T-helper 2 cell treated with Interferon-gamma antibody and Interleukin-4, amounts not matched to agents 5 μg/mL and 100 μg/mL, for 36 hours (primary cell): ENCODE results near the gene GIT2.
A peak's percentile ranks its signal among the peaks of the same experiment; 100 is the strongest.
"Not testable (repeated sequence)": the region's sequence is repeated elsewhere in the genome, so short reads cannot be mapped to it uniquely, and the experiment has no call there.

Experiments used
- DNase-seq: peaks from one replicate; pipeline ENCODE4 v3.0.0; 2021; ENCODE audit warnings: low spot score
- H3K27ac Mint-ChIP-seq: one replicate; pipeline ENCODE4 v1.8.0; 2021; ENCODE audit warnings: mild to moderate bottlenecking, mixed read lengths
- H3K27me3 Mint-ChIP-seq: one replicate; pipeline ENCODE4 v1.8.0; 2021; ENCODE audit warnings: low read depth, mixed read lengths
- H3K36me3 Mint-ChIP-seq: one replicate; pipeline ENCODE4 v1.8.0; 2021; ENCODE audit warnings: low read depth, mixed read lengths
- H3K4me1 Mint-ChIP-seq: one replicate; pipeline ENCODE4 v1.8.0; 2021; ENCODE audit warnings: low read depth, mixed read lengths
- H3K4me3 Mint-ChIP-seq: one replicate; pipeline ENCODE4 v1.8.0; 2022; ENCODE audit warnings: mild to moderate bottlenecking, moderate library complexity, mixed read lengths
- H3K9me3 Mint-ChIP-seq: one replicate; pipeline ENCODE4 v1.8.0; 2021; ENCODE audit warnings: mixed read lengths

The GIT2 gene

DNA sequence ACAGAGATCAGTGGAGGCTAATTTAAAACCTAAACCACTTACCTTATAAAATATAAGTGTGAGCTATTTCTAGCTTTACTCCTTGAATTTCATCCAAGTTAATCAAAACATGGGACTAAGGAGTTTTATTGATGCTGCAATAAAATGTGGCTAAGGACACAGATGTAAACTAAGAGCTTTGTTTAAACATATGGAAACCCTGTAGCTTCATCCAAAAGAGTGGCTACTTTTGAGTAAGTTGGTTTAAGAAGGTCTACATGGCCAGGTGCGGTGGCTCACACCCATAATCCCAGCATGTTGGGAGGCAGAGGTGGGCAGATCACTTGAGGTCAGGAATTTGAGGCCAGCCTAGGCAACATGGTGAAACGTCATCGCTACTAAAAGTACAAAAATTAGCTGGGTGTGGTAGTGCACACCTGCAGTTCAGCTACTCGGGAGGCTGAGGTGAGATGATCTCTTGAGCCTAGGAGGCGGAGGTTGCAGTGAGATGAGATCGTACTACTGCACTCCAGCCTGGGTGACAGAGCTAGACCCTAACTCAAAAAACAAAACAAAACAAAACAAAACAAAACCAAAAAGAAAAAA lies 55.7 kb downstream of the GIT2 start:
- DNase-seq, result no peak

DNA sequence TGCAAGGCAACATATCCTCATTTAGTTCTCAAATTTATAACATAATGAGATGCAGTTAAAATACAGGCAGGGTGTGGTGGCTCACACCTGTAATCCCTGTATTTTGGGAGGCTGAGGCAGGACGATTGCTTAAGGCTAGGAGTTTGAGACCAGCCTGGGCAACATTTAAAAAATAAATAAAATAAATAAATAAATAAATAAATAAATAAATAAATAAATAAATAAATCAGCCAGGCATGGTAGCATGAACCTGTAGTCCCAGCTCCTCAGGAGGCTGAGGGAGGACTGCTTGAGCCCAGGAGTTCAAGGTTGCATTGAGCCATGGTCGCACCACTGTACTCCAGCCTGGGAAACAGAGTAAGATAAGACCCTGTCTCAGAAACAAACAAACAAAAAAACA lies 56.7 kb downstream of the GIT2 start:
- H3K4me3 Mint-ChIP-seq, result no peak overlapping the region
- H3K27ac Mint-ChIP-seq, result no peak overlapping the region
- DNase-seq, result no peak
- peaks cover 52% of the 10 kb centered on the region for H3K36me3 Mint-ChIP-seq
- no peaks in the 10 kb centered on the region for H3K4me1 Mint-ChIP-seq
- no peaks in the 10 kb centered on the region for H3K9me3 Mint-ChIP-seq
- H3K27me3 Mint-ChIP-seq, result no peaks in the 10 kb centered on the region

More for the DNA sequence above, 55.7 kb downstream of the GIT2 start:
- H3K9me3 Mint-ChIP-seq, result no peaks in the 10 kb centered on the region
- H3K27ac Mint-ChIP-seq, result no peak overlapping the region
- H3K4me1 Mint-ChIP-seq, result no peaks in the 10 kb centered on the region
- no peaks in the 10 kb centered on the region for H3K27me3 Mint-ChIP-seq
- H3K36me3 Mint-ChIP-seq, result peaks cover 60% of the 10 kb centered on the region
- no peak overlapping the region for H3K4me3 Mint-ChIP-seq

DNA sequence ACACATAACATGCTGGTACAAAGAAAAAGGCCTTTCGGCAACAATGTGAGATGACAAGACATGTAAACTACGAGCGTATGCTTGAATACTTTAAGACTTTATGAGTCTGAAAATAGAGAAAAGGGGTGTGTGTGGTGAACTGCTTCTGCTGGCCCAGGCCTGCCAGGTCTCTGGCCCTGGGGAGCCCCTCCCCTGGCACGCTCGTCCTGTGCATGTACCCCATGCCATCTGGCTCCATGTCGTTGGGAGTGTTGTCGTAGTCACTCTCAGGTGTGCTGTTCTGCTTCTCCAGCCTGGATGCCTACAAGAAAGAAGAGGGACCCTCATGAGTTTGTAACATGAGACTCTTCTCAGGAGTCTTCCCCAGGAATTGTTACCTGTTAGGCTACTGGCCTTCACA lies 57.2 kb downstream of the GIT2 start:
- Mint-ChIP-seq H3K36me3 (peaks cover 53% of the 10 kb centered on the region), H3K4me1 (no peaks in the 10 kb centered on the region), H3K27ac (no peak overlapping the region)

DNA sequence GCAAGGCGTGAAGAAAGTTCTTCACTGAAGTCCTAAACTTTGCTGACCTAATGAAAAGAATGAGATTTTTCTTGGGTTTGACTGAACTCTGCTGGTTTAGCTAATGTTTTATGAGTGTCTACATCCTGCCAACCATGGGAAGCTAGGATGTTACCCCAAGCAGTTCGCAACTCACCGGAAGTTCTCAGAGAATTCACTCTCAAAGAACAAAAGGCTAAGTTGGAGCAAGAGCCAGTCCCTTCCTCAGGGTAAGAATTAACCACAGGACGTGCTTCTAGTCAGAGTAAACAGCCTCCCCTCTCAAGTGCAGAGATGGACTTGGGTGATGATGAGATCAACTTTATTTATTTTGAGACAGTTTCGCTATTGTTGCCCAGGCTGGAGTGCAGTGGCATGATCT lies 58.8 kb downstream of the GIT2 start:
- H3K36me3 Mint-ChIP-seq, result peaks cover 56% of the 10 kb centered on the region
- no peak for DNase-seq
- H3K4me3 Mint-ChIP-seq, result no peak overlapping the region
- no peaks in the 10 kb centered on the region for H3K9me3 Mint-ChIP-seq
- no peaks in the 10 kb centered on the region for H3K4me1 Mint-ChIP-seq
- H3K27me3 Mint-ChIP-seq, result no peaks in the 10 kb centered on the region
- H3K27ac Mint-ChIP-seq, result no peak overlapping the region

More for the DNA sequence above, 57.2 kb downstream of the GIT2 start:
- Mint-ChIP-seq H3K4me3 (no peak overlapping the region), H3K9me3 (no peaks in the 10 kb centered on the region), H3K27me3 (no peaks in the 10 kb centered on the region)
- no peak for DNase-seq

DNA sequence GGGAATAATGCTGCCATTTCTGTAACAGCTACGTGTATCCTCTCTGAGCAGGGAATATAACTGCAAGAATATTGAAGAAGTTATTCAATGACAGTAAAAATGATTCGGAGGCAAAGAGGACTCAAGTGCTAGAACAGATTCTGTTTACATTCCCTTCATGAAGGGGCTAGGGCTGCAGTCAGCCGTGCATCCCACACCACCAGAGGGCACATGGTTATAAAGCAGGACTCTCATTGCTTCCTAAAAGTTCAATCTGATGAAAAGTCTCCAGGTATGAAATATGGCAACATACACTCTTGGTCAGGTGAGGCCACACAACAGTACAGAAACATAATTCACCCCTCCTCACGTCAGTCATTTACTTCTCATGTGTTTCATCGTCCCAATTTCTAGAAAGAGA lies 62.1 kb downstream of the GIT2 start:
- Mint-ChIP-seq H3K27me3 (no peaks in the 10 kb centered on the region), H3K9me3 (no peaks in the 10 kb centered on the region), H3K36me3 (peaks cover 61% of the 10 kb centered on the region), H3K4me3 (no peak overlapping the region), H3K27ac (no peak overlapping the region), H3K4me1 (no peaks in the 10 kb centered on the region)
- DNase-seq, result no peak

DNA sequence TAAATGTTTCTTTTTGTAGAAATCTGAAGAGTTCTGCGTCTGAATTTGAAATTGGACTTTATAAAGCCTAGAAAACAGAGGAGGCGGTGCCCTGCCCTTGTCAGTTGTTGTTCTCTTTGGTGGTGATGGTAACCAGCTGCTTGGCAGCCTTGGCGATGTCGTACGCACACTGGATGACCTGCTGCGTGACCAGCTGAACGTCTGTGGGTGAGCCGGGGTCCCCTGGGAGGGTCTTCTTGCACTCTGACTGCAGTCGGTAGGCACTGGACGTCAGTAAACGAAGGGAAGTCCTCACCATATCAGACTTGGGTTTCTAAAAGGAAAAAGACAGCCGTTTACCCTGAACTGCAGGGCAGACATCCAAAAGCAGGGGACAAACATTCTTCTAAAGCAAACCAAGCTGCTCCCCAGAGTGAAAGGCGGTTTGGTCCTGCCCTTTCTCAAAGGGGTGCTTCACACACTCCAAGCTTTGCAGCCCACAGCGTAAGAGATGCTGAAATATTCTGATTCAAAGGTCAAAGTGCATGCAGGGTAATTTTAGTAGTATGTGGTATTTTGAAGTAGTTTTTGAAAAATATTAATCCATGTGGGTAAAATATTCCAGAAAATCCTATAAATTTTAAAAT lies 63.2 kb downstream of the GIT2 start:
- no peak for DNase-seq
- no peaks in the 10 kb centered on the region for H3K27me3 Mint-ChIP-seq
- no peak overlapping the region for H3K27ac Mint-ChIP-seq
- no peaks in the 10 kb centered on the region for H3K4me1 Mint-ChIP-seq
- no peaks in the 10 kb centered on the region for H3K9me3 Mint-ChIP-seq
- H3K36me3 Mint-ChIP-seq, result peaks cover 53% of the 10 kb centered on the region
- no peak overlapping the region for H3K4me3 Mint-ChIP-seq

DNA sequence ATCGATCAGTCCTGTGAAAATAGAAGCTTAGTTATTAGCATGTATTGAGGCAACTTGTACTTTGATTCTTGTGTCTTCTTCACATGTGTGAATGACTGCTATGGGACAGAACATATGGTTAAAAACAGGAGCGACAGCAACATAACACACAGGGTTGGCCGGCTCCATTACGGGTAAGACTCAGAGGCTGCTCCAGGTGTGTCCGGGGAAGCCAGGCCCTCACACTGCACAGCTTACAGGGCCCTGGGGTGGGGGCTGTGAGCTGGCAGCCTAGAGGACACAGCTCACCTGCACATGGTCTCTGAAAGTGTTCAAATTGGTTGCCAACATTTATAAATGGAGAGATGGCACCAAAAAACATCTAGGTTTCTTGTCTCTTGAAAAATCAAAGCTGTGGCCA lies 65.0 kb downstream of the GIT2 start:
- DNase-seq, result no peak
- Mint-ChIP-seq H3K27ac (no peak overlapping the region), H3K27me3 (no peaks in the 10 kb centered on the region), H3K4me3 (no peak overlapping the region), H3K36me3 (peaks cover 49% of the 10 kb centered on the region), H3K4me1 (no peaks in the 10 kb centered on the region), H3K9me3 (no peaks in the 10 kb centered on the region)

DNA sequence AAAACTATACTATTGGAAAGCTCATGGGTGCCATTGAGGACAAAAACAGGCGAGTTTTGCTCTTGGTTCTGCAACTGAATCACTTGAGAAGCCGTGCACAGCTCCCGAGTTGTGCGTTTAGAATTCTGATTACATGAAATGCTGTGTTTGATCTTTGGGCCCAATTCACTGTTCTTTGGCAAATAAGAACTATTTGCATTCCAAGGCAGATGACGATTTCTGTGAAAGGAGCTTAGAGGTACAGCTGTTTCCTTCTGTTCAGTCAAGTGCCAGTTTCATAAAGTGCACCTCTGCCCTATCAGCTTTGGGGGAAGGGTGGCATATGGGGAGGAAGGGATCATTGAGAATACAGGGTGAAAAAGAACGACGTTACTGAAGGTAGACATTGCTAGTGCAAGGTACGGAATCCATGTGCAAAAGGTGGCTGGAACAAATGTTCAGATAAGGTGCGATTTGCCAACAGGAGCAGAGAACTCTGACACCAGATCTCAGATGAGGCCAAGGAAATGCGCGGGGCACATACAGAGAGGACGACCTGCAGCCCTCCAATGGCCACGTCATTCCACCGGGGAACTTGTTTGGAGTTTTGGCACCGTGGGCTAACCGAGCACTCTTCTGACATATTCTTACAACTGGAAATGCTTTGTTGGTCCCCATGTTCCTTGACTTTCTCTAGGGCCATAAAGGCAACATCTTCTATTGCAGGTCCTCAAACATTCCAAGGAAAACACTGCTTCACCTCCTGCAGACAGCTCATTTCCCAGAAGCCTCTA lies 66.0 kb downstream of the GIT2 start:
- Mint-ChIP-seq H3K9me3 (no peaks in the 10 kb centered on the region), H3K4me1 (no peaks in the 10 kb centered on the region), H3K27me3 (no peaks in the 10 kb centered on the region), H3K36me3 (peaks cover 42% of the 10 kb centered on the region), H3K4me3 (no peak overlapping the region), H3K27ac (no peak overlapping the region)
- DNase-seq, result no peak

DNA sequence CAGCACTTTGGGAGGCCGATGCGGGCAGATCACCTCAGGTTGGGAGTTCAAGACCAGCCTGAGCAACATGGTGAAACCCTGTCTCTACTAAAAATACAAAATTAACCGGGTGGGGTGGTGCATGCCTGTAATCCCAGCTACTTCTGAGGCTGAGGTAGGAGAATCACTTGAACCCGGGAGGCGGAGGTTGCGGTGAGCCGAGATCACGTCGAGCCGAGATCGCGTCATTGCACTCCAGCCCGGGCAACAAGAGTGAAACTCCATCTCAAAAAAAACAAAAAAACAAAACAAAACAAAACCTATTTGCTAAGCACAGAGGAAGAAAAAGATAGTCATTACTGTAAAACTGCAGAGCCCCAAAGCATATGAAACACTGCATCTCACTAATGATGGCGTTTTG lies 66.8 kb downstream of the GIT2 start:
- H3K36me3 Mint-ChIP-seq, result peaks cover 42% of the 10 kb centered on the region
- not testable (repeated sequence) for H3K27ac Mint-ChIP-seq, H3K27me3 Mint-ChIP-seq, H3K4me3 Mint-ChIP-seq, H3K4me1 Mint-ChIP-seq, DNase-seq, H3K9me3 Mint-ChIP-seq

DNA sequence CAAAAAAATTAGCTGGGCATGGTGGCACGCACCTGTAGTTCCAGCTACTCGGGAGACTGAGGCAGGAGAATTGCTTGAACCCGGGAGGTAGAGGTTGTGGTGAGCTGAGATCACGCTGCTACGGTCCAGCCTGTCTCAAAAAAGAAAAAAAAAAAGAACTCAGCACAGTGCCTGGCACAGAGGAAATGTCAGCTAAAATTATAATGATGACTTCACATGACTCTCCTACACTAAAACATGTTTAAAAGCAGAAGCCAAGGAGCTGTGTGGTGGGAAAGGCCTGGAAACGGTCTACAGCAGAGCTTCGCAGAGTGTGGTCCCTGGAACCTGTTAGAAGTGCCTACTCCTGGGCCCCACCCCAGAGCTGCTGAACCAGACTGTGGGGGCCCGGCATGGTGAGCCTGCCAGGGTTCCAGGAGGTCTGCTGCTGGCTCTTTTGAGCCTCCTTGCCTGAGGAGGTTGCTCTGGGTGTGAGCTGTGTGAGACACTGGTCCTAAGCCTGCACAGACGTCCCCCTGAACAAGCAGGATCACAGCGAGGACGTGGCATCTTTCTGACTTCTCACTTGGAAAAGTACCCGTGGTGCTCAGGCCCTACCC lies 68.0 kb downstream of the GIT2 start:
- Mint-ChIP-seq H3K36me3 (peaks cover 36% of the 10 kb centered on the region), H3K4me1 (no peaks in the 10 kb centered on the region), H3K9me3 (no peaks in the 10 kb centered on the region), H3K27ac (no peak overlapping the region), H3K27me3 (no peaks in the 10 kb centered on the region), H3K4me3 (no peak overlapping the region)
- no peak for DNase-seq

DNA sequence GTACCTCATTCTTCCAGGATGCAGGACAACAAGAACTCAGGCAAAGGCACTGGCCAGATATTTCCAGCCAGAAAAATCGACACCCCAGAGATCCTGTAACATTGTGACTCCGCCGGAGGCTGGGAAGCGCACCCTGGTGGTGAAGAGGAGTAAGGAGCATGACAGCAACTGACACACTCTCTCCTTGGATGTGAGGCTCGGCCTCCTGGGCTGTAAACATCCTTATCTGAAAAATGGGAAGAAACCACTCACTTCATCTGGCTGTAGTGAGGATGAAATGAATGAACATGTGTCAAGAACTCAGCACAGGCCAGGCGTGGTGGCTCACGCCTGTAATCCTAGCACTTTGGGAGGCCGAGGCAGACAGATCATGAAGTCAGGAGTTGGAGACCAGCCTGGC lies 68.5 kb downstream of the GIT2 start:
- Mint-ChIP-seq H3K4me1 (no peaks in the 10 kb centered on the region), H3K27ac (no peak overlapping the region), H3K27me3 (no peaks in the 10 kb centered on the region), H3K36me3 (peaks cover 34% of the 10 kb centered on the region), H3K9me3 (no peaks in the 10 kb centered on the region), H3K4me3 (no peak overlapping the region)
- DNase-seq, result peak; percentile 18

DNA sequence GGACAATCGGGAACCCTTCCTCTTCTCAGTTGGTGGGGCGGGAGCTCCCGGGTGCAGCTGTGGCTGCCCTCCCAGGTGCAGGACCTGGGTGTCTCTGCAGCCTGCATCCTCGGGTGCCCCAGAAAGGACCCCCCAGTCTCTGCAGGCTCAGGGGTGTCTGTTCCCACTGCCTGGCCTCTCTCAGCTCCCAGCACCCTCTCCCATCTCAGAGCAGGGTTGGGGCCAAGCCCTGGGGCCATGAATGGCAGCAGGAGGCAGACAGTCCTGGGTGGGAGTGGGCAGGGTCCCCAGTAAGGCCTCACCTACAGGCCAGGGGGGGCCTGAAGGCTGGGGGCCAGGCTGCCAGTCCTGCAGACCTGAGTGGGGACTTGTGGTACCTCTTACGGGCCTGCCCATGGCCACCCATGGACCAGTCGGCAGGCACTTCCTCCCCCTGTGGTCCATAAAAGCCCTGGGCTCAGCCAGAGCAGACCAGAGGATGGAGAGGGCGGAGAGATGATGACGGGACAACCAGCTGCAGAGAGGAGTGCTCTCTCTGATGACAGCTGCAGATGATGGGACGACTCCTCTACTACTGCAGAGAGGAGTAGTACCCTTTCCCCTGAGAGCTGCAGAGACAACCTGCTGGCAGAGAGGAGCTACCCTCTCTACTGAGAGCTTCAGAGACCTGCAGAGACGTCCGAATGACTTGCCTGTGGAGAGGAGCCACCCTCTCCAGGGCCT lies 69.5 kb downstream of the GIT2 start:
- Mint-ChIP-seq H3K36me3 (peaks cover 27% of the 10 kb centered on the region), H3K4me3 (no peak overlapping the region), H3K9me3 (no peaks in the 10 kb centered on the region), H3K27ac (no peak overlapping the region), H3K4me1 (no peaks in the 10 kb centered on the region), H3K27me3 (no peaks in the 10 kb centered on the region)
- no peak for DNase-seq

DNA sequence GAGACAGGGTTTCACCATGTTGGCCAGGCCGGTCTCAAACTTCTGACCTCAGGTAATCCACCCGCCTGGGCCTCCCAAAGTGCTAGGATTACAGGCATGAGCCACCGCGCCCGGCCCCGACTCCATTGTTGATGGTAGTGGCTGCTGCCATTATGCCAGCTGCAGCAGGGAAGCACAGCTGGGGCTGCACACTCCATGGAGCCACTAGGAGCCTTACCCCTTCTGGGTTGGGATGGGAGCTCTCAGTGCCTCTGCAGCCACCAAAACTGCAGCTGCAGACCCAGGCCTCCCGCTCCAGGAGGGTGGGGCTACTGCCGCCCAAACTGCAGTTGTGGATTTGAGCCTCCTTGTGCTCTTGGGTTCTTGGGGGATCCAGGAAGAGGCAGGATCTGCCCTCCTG lies 70.2 kb downstream of the GIT2 start:
- H3K27me3 Mint-ChIP-seq, result no peaks in the 10 kb centered on the region
- no peak overlapping the region for H3K27ac Mint-ChIP-seq
- H3K9me3 Mint-ChIP-seq, result no peaks in the 10 kb centered on the region
- no peaks in the 10 kb centered on the region for H3K4me1 Mint-ChIP-seq
- no peak overlapping the region for H3K4me3 Mint-ChIP-seq
- H3K36me3 Mint-ChIP-seq, result peaks cover 24% of the 10 kb centered on the region
- DNase-seq, result no peak
